GM12878 (cell line): ENCODE results near the gene PIWIL1. TPM values are rescaled to one million over a fixed set of nuclear protein-coding genes. Genes with fewer than 3 reads are reported as not detected.

Experiments used
- ATAC-seq: fragments of 200-7000 bp; cut with Tn5 transposase; 3 replicates; pipeline ENCODE4 v1.9.1; 2020; ENCODE audit warnings: mild to moderate bottlenecking, moderate library complexity
- BruUV-seq: library from RNA; stranded (reverse); fragments of 400-500 nt; replicated peaks from 2 replicates; lab custom pipeline; 2021; lab: Mats Ljungman, UMichigan
- CTCF ChIA-PET: fragments of 300-600 bp; sonication (Branson Sonifier 250); formaldehyde crosslinking; extraction: SDS; loops from one replicate; lab custom pipeline; 2021; ENCODE audit warnings: inconsistent platforms; lab: Yijun Ruan, JAX
- POLR2A ChIA-PET: fragments of 350-600 bp; formaldehyde crosslinking; extraction: SDS; loops from one replicate; lab custom pipeline; 2021; ENCODE audit warnings: inconsistent platforms; lab: Charles Lee
- RAD21 ChIA-PET: fragments of 300-600 bp; sonication (Branson Sonifier 250); formaldehyde crosslinking; loops from one replicate; lab custom pipeline; 2023; ENCODE audit warnings: antibody characterized with exemption; ENCODE audit not compliant: unreplicated experiment; lab: Charles Lee
- SMC1A ChIA-PET: fragments of 300-600 bp; sonication (Branson Sonifier 250); formaldehyde crosslinking; loops from one replicate; lab custom pipeline; 2023; ENCODE audit not compliant: unreplicated experiment, uncharacterized antibody; lab: Charles Lee
- DNase-seq: peaks from one replicate; pipeline ENCODE4 v3.0.0-alpha.2; 2011; ENCODE audit warnings: low read depth, low spot score
- FAIRE-seq: peaks from 3 replicates; lab custom pipeline; 2011; peaks lifted over from hg19 to GRCh38; lab: Jason Lieb, UNC
- H2AFZ ChIP-seq: 2 replicates; pipeline ENCODE4 v1.6.0; 2011; ENCODE audit warnings: low read depth, low read length, control low read depth; ENCODE audit not compliant: control insufficient read depth
- H3K27ac ChIP-seq: 2 replicates; pipeline ENCODE4 v1.5.1; 2011; ENCODE audit warnings: control low read depth; ENCODE audit not compliant: control insufficient read depth, insufficient read depth
- H3K27me3 ChIP-seq, 2 experiments: replicated peaks in 1 of 2; 2 replicates each; pipeline versions ENCODE4 v1.6.0 to v1.6.1; 2011; ENCODE audit warnings: low read length in 1 of 2; ENCODE audit not compliant: control insufficient read depth in 2 of 2, insufficient read depth in 2 of 2
- H3K36me3 ChIP-seq, 2 experiments: 2 replicates each; pipeline ENCODE4 v1.5.1; 2011; ENCODE audit warnings: low read length in 1 of 2; ENCODE audit not compliant: control insufficient read depth in 2 of 2, insufficient read depth in 2 of 2
- H3K4me1 ChIP-seq: 2 replicates; pipeline ENCODE4 v1.6.1; 2011; ENCODE audit warnings: mild to moderate bottlenecking, low read length, moderate library complexity, mixed read lengths; ENCODE audit not compliant: control insufficient read depth, insufficient read depth
- H3K4me2 ChIP-seq: 2 replicates; pipeline ENCODE4 v1.6.0; 2011; ENCODE audit warnings: control low read depth; ENCODE audit not compliant: control insufficient read depth, insufficient read depth
- H3K4me3 ChIP-seq: fragments of 200-600 bp; sonication (generic); 2 replicates; pipeline ENCODE4 v1.5.1; 2016
- H3K79me2 ChIP-seq: 2 replicates; pipeline ENCODE4 v1.6.0; 2011; ENCODE audit warnings: low read length; ENCODE audit not compliant: control insufficient read depth, insufficient read depth
- H3K9ac ChIP-seq: 2 replicates; pipeline ENCODE4 v1.8.0; 2011; ENCODE audit warnings: low read length, control low read depth, mixed read lengths; ENCODE audit not compliant: control insufficient read depth, insufficient read depth
- H3K9me3 ChIP-seq: replicated peaks from 3 replicates; pipeline ENCODE4 v1.5.1; 2011; ENCODE audit warnings: mild to moderate bottlenecking, low read length; ENCODE audit not compliant: control insufficient read depth, insufficient read depth
- H4K20me1 ChIP-seq: 2 replicates; pipeline ENCODE4 v1.6.0; 2011; ENCODE audit not compliant: control insufficient read depth, insufficient read depth
- CEBPB ChIP-seq, 2 experiments: fragments of 150-350 bp in 1 of 2; IDR thresholded peaks; 2 replicates each; pipeline ENCODE4 v1.6.1; 2012 to 2014; ENCODE audit warnings: low read depth in 2 of 2, low read length in 2 of 2, borderline replicate concordance in 1 of 2, inconsistent platforms in 1 of 2
- DPF2 ChIP-seq: fragments of 450-650 bp; IDR thresholded peaks from 2 replicates; pipeline ENCODE4 v1.6.1; 2017; ENCODE audit warnings: mild to moderate bottlenecking
- IKZF1 ChIP-seq: fragments of 450-650 bp; conservative IDR thresholded peaks from 2 replicates; pipeline ENCODE4 v1.6.1; 2017; ENCODE audit warnings: antibody characterized with exemption, mild to moderate bottlenecking
- KAT2A ChIP-seq: conservative IDR thresholded peaks from 2 replicates; pipeline ENCODE4 v1.6.1; 2011; ENCODE audit warnings: low read depth, low read length; ENCODE audit not compliant: control insufficient read depth
- MXI1 ChIP-seq: fragments of 150-350 bp; IDR thresholded peaks from 2 replicates; pipeline ENCODE4 v1.6.1; 2011; ENCODE audit warnings: low read depth, mild to moderate bottlenecking, inconsistent platforms, low read length, improper control_type of control experiment
- POLR2AphosphoS2 ChIP-seq: IDR thresholded peaks from 2 replicates; pipeline ENCODE4 v1.6.1; 2011; ENCODE audit warnings: low read depth, mild to moderate bottlenecking, low read length, improper control_type of control experiment, moderate library complexity
- RCOR1 ChIP-seq: conservative IDR thresholded peaks from 2 replicates; pipeline ENCODE4 v1.6.1; 2012; ENCODE audit warnings: low read depth, low read length, improper control_type of control experiment
- SUPT20H ChIP-seq: IDR thresholded peaks from 2 replicates; pipeline ENCODE4 v1.6.1; 2011; ENCODE audit warnings: low read depth, mild to moderate bottlenecking, low read length, moderate library complexity, borderline replicate concordance; ENCODE audit not compliant: control insufficient read depth
- ZNF207 ChIP-seq: fragments of 450-650 bp; IDR thresholded peaks from 2 replicates; pipeline ENCODE4 v1.6.1; 2014; ENCODE audit warnings: antibody characterized with exemption, mild to moderate bottlenecking, borderline replicate concordance
- WGBS: methylation state at CpG from one replicate; pipeline ENCODE4 v1.1.6; 2016; ENCODE audit warnings: low lambda C conversion rate; ENCODE audit not compliant: insufficient replicate concordance, insufficient coverage; ENCODE audit errors: missing lambda C conversion rate; 5-methylcytosine and 5-hydroxymethylcytosine counted together
- in situ Hi-C: fragments of 300-500 bp; cut with MboI; formaldehyde crosslinking; loops from 9 replicates; pipeline ENCODE4 v1.14.3; 2018; ENCODE audit warnings: mixed read lengths
- intact Hi-C: fragments of 100-400 bp; cut with micrococcal nuclease; formaldehyde crosslinking; loops from one replicate; pipeline ENCODE4 v1.14.2; 2022; ENCODE audit not compliant: unreplicated experiment
- polyA plus RNA-seq, 11 experiments: library from polyadenylated mRNA; depleted of rRNA in 4 of 11; unstranded in 6 of 11; stranded (reverse) in 5 of 11; fragments of >200 nt; fragmentation: Nextera tagmentation in 4 of 11; fragmentation: Illumina TruSeq in 1 of 11; extraction: Ambion mirVana in 4 of 11; extraction: Trizol in 1 of 11; gene quantifications; 1 replicate in 1 of 11; 2 replicates in 10 of 11; pipeline versions ENCODE4 v1.2.1 to v1.2.3, GENCODE V29; 2011 to 2016; ENCODE audit warnings: inconsistent platforms in 2 of 11, missing spikeins in 2 of 11, low read depth in 1 of 11
- total RNA-seq, 4 experiments: library from RNA; depleted of rRNA in 3 of 4; stranded (reverse); fragments of >200 nt in 3 of 4; fragmentation: Illumina TruSeq in 1 of 4; extraction: Trizol in 1 of 4; gene quantifications; 2 replicates each; pipeline versions ENCODE4 v1.2.1 to v1.2.3, GENCODE V29; 2013 to 2021
- TF ChIP-seq, protein P1 (sequence below): fragments of 450-650 bp; conservative IDR thresholded peaks from 2 replicates; pipeline ENCODE4 v1.6.1; 2017; ENCODE audit warnings: mild to moderate bottlenecking, moderate library complexity
- TF ChIP-seq, protein P2 (sequence below): fragments of 450-650 bp; IDR thresholded peaks from 2 replicates; pipeline ENCODE4 v1.6.1; 2017; ENCODE audit warnings: borderline replicate concordance
- TF ChIP-seq, protein P3 (sequence below): IDR thresholded peaks from 2 replicates; pipeline ENCODE4 v1.6.1; 2012; ENCODE audit warnings: low read depth, low read length, improper control_type of control experiment
- TF ChIP-seq, protein P4 (sequence below): fragments of 450-650 bp; IDR thresholded peaks from 2 replicates; pipeline ENCODE4 v1.6.1; 2017; ENCODE audit warnings: antibody characterized with exemption, mild to moderate bottlenecking, moderate library complexity
- TF ChIP-seq, protein P5 (sequence below): fragments of 450-650 bp; IDR thresholded peaks from 2 replicates; pipeline ENCODE4 v1.6.1; 2018; ENCODE audit warnings: borderline replicate concordance, mild to moderate bottlenecking; ENCODE audit not compliant: partially characterized antibody

PIWIL1 gene
- total and polyA plus RNA-seq, 10 of the 15 experiments (the other 5 are each of a cell fraction or from before 2014, with no cell fraction given) = not detected

DNA sequence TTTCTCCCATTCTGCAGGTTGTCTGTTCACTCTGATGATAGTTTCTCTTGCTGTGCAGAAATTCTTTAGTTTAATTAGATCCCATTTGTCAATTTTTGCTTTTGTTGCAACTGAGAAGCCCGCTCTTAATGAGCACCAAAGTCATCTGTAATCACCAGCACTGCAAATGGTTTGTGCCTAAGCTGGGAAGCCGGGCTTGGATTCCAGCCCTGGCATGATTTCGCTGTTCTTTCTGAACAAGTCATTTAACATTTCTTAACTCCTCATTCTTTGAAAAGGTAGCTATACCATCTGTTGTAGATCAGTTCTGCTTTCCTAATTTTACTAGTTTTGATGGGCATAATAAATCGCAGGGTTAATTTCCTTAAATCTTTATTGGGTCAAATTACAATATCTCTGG is 32.1 kb downstream of the PIWIL1 start:
- Histone ChIP-seq H4K20me1 (no peaks in the 10 kb centered on the region), H3K4me1 (no peaks in the 10 kb centered on the region), H3K79me2 (no peaks in the 10 kb centered on the region), H2AFZ (no peak overlapping the region), H3K9ac (no peak overlapping the region), H3K27ac (no peak overlapping the region), H3K4me3 (no peak overlapping the region), H3K36me3 (no peaks in the 10 kb centered on the region), H3K27me3 (no peaks in the 10 kb centered on the region), H3K4me2 (no peak overlapping the region), H3K9me3 (no peaks in the 10 kb centered on the region; the same call in 2 of the 3 replicates)
- no TSS peak for BruUV-seq
- POLR2A ChIA-PET = no interaction called here
- intact Hi-C loops (no loop called here), in situ Hi-C loops (no loop called here)
- WGBS = 23% methylated on average over 4 of the region's 4 CpGs
- ATAC-seq (no peak), FAIRE-seq (no peak), DNase-seq (no peak)
- RAD21 ChIA-PET = no interaction called here
- CTCF ChIA-PET = interaction anchor here (1.1 kb wide), 1 partner anchor 379 kb away, joined by 3 read pairs; no protein-coding TSS in a partner anchor
- SMC1A ChIA-PET = no interaction called here
- TF ChIP-seq, protein P1, sequence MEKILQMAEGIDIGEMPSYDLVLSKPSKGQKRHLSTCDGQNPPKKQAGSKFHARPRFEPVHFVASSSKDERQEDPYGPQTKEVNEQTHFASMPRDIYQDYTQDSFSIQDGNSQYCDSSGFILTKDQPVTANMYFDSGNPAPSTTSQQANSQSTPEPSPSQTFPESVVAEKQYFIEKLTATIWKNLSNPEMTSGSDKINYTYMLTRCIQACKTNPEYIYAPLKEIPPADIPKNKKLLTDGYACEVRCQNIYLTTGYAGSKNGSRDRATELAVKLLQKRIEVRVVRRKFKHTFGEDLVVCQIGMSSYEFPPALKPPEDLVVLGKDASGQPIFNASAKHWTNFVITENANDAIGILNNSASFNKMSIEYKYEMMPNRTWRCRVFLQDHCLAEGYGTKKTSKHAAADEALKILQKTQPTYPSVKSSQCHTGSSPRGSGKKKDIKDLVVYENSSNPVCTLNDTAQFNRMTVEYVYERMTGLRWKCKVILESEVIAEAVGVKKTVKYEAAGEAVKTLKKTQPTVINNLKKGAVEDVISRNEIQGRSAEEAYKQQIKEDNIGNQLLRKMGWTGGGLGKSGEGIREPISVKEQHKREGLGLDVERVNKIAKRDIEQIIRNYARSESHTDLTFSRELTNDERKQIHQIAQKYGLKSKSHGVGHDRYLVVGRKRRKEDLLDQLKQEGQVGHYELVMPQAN = no peak
- TF ChIP-seq ZNF207 (no peak), CEBPB (IDR thresholded peaks at IDR 0.05; ENCODE audit: borderline replicate concordance in 1 of 2, low read depth in 2 of 2, low read length in 2 of 2) (no peak), IKZF1 (no peak), KAT2A (no peak), DPF2 (no peak), RCOR1 (no peak), POLR2AphosphoS2 (no peak), MXI1 (no peak), SUPT20H (no peak)
- TF ChIP-seq, protein P2, sequence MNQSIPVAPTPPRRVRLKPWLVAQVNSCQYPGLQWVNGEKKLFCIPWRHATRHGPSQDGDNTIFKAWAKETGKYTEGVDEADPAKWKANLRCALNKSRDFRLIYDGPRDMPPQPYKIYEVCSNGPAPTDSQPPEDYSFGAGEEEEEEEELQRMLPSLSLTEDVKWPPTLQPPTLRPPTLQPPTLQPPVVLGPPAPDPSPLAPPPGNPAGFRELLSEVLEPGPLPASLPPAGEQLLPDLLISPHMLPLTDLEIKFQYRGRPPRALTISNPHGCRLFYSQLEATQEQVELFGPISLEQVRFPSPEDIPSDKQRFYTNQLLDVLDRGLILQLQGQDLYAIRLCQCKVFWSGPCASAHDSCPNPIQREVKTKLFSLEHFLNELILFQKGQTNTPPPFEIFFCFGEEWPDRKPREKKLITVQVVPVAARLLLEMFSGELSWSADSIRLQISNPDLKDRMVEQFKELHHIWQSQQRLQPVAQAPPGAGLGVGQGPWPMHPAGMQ = no peak
- TF ChIP-seq, protein P3, sequence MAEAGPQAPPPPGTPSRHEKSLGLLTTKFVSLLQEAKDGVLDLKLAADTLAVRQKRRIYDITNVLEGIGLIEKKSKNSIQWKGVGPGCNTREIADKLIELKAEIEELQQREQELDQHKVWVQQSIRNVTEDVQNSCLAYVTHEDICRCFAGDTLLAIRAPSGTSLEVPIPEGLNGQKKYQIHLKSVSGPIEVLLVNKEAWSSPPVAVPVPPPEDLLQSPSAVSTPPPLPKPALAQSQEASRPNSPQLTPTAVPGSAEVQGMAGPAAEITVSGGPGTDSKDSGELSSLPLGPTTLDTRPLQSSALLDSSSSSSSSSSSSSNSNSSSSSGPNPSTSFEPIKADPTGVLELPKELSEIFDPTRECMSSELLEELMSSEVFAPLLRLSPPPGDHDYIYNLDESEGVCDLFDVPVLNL = no peak
- TF ChIP-seq, protein P4, sequence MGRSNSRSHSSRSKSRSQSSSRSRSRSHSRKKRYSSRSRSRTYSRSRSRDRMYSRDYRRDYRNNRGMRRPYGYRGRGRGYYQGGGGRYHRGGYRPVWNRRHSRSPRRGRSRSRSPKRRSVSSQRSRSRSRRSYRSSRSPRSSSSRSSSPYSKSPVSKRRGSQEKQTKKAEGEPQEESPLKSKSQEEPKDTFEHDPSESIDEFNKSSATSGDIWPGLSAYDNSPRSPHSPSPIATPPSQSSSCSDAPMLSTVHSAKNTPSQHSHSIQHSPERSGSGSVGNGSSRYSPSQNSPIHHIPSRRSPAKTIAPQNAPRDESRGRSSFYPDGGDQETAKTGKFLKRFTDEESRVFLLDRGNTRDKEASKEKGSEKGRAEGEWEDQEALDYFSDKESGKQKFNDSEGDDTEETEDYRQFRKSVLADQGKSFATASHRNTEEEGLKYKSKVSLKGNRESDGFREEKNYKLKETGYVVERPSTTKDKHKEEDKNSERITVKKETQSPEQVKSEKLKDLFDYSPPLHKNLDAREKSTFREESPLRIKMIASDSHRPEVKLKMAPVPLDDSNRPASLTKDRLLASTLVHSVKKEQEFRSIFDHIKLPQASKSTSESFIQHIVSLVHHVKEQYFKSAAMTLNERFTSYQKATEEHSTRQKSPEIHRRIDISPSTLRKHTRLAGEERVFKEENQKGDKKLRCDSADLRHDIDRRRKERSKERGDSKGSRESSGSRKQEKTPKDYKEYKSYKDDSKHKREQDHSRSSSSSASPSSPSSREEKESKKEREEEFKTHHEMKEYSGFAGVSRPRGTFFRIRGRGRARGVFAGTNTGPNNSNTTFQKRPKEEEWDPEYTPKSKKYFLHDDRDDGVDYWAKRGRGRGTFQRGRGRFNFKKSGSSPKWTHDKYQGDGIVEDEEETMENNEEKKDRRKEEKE = no peak
- TF ChIP-seq, protein P5, sequence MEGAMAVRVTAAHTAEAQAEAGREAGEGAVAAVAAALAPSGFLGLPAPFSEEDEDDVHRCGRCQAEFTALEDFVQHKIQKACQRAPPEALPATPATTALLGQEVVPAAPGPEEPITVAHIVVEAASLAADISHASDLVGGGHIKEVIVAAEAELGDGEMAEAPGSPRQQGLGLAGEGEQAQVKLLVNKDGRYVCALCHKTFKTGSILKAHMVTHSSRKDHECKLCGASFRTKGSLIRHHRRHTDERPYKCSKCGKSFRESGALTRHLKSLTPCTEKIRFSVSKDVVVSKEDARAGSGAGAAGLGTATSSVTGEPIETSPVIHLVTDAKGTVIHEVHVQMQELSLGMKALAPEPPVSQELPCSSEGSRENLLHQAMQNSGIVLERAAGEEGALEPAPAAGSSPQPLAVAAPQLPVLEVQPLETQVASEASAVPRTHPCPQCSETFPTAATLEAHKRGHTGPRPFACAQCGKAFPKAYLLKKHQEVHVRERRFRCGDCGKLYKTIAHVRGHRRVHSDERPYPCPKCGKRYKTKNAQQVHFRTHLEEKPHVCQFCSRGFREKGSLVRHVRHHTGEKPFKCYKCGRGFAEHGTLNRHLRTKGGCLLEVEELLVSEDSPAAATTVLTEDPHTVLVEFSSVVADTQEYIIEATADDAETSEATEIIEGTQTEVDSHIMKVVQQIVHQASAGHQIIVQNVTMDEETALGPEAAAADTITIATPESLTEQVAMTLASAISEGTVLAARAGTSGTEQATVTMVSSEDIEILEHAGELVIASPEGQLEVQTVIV = no peak
